HG03159 (cell line): ENCODE results near the gene ITPR2.
"Not testable (repeated sequence)": the region's sequence is repeated elsewhere in the genome, so short reads cannot be mapped to it uniquely, and the experiment has no call there.

Experiments
- ATAC-seq: cut with Tn5 transposase; IDR thresholded peaks from one replicate; pipeline ENCODE4 v1.9.1; 2021; ENCODE audit warnings: mild to moderate bottlenecking, moderate library complexity; ENCODE audit not compliant: unreplicated experiment

The ITPR2 gene

DNA sequence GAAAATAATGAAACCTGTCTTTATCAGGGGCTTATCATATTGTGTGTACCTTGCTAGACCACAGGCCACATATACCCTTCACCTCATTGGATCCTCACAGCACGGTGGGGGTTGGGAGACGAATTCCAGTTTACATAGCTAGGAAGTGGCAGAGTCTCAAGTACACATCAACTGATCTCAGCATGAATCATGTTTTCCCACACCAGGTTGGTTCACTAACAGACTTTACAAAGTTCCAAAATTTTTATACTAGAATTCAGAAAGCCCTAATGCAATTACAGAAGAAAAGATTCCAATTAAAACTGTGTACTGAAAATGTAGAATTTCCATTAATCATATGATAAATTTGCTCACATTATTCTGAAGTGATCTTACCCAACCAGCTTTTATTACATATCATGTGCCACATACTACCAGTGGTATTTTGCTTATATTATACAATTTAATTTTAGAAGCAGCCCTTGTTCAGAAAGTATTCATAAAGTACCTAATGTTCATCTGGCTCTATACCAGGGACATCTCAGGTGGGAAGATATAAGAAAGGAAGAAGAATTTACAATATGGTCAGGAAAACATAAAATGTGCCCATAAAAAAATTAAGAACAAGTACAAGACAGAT lies 196.2 kb downstream of the ITPR2 start:
- no peak for ATAC-seq

DNA sequence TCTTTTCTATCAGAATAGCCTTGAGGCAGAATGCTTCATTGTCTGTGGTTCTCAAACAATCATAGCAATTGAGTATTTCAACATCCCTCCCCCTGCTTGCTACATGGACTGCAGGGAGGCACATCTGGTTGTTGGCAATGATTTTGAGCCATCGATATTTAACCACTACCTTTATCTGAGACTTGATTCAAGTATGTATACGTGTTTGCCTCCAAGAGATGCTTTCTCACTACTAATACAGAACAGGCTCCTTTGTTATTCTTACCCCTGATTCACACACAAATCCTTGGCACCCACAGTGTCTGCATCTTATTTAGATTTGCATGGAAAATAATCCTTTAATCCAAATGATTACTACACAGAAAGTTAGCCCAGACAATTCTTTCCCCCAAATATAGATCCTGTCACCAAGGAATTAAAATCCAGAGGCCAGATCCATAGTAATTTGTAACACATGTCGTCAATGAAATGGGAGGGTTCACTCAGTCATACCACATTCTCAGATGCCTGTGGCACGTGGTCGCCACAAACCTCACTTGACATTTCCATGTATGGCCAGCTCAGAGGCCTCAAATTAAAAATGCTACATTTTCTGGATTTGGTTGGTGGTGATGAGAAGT lies 199.3 kb downstream of the ITPR2 start:
- ATAC-seq: no peak

DNA sequence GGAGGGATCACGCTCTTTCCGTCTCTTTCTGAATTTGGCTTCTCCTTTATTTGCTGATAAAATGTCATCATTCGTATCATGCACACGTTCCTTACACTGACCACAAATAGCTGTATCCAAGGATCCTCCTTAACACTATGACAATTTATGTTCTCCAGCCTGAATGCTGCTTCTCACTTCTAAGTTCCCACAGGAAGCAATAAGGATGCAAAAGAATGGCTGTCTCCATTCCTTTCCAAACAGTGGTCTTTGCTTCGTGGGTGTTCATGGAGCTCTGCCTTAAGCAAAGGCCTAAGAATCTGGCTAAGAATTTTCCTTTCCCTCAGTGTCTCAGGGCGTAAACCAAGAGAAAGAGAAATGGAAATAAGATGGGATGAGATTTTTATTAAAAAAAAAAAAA lies 200.2 kb downstream of the ITPR2 start:
- ATAC-seq: no peak

DNA sequence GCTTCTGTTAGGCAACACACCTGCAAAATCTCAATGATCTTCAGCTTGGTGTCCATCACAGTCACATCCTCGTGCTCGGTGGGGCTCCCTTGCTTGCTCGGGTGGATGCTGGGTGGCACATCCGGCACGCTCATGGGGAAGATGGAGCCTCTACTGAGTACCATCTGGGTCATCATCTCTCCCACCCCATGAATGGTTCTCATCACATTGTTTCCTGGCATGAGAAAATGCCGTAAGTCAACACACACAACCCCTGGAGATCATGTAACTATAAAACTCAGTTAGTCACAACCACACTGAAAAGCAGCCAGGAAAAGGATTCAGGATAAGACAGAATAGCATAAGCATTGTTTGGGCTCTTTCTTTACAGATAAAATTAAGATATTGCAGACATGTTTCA lies 201.1 kb downstream of the ITPR2 start:
- no peak for ATAC-seq

DNA sequence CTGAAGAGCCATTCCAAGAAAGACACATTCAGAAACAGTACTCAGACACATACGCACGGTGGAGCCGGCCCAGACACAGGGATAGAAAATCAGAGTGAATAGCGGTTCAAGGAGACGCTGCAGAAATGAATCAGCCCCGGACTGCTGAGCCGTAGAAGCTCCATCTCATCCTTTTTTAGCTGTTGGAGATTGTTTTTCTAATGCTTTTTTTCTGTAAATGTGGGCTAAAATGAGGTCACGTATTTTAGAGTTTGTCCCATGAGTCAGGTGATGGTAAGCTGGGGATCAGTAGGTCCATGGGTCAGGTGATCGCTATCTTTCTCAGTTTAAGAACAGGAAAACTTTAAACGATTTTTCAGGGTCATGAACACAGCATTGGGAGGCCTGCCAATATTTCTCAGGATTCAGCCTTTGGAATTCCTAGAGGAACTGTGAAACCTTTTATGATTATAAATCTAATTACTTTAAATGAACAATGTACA lies 202.4 kb downstream of the ITPR2 start:
- no peak for ATAC-seq

DNA sequence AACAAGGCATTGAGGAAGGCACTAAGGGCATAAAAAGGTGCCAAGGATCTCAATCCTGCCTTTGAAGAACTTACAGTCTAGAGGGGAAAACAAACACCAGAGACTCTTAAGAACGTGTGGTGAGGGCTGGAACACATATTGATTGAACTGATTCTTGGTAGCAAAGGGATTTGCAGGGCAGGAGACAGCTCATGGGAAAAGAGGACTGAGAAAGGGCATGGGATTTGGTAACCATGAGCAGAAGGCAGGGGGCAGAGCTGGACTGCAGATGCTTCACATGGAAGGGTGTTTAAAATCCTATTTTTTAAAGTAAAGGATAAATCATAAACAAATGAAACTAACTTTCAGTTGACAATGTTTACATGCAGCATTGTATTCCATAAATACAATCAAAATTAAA lies 203.1 kb downstream of the ITPR2 start:
- ATAC-seq: no peak

DNA sequence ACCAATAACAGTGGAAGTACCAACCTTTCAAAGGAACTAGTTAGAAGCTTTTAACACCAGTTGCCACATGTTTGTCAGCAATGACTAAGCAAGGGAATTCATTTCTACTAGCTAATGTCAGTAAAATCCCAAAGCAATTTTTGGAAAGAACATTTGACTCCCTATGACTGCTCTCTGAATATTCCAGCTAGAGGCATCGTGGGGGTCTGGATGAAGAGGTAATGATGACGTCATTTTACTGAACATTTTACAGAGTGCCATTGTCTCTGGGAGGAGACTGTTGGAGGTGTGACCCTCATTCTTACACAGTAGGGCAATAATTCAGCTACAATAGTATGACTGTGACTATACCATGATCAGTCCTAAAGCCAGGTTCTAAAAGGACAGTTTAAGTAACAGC lies 204.8 kb downstream of the ITPR2 start:
- no peak for ATAC-seq

DNA sequence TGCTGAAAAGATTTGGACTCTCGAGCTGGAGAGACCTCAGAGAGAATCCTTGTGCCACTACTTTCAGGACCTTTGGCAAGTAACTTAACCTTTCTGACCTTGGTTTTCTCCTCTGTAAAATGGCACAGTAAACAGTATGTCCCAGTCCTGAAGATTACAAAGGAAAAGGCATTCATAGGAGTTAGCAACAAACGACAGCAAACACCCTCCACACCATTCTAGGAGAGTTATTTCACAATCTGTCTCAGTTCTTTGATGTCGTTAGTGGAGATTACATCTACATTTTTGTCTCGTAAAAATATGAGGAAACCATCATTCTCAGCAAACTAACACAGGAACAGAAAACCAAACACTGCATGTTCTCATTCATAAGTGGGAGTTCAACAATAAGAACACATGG lies 205.7 kb downstream of the ITPR2 start:
- ATAC-seq: no peak

DNA sequence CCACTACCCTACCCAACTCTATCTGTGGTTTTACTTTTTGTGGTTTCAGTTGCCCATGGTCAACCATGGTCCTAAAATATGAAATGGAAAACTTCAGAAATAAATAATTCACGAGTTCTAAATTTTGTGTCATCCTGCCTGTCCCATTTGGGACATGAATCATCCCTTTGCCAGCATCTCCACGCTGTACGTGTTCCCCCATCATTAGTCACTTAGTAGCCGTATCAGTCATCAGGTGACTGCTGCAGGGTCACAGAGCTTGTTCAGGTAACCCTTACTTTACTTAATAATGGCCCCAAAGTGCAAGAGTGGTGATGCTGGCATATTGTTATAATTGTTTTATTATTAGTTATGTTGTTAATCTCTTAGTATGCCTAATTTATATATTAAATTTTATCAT lies 209.9 kb downstream of the ITPR2 start:
- ATAC-seq: no peak

DNA sequence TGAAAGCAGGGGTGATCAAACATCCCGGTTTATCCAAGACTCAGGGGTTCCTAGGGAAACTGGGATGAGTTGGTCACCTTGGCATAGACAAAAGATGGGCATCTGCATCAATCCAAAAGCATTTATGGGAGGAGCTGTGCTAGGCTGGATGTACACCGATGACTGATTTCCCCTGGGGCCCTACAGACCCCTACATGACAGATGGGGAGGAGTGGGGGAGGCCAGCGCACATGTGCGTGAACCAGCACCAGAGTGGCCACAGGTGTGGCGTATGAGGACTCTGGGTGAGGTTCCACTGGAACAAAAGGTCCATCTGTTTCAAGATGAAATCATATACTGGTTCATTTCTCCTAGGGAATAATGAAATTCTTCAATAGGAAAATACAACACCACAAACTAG lies 210.4 kb downstream of the ITPR2 start:
- ATAC-seq: no peak

DNA sequence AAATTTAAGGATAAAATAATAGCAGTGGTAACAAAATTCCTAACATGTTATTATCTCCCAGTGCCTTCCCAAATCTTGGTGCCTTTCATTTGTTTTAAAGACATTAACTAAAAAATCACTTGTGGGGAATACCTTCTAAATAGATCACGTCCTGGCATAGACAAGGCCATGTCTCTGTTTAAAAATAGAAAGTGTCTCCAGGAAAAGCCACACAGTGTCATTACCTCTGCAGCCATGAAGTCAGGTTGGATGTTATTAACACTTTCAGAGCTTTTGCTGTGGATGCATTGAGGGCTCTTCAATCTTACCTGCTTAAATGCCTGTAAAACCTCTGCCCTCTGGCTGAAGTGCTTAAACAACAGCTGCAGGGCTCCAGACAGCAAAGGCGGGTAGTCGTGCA lies 211.1 kb downstream of the ITPR2 start:
- no peak for ATAC-seq

DNA sequence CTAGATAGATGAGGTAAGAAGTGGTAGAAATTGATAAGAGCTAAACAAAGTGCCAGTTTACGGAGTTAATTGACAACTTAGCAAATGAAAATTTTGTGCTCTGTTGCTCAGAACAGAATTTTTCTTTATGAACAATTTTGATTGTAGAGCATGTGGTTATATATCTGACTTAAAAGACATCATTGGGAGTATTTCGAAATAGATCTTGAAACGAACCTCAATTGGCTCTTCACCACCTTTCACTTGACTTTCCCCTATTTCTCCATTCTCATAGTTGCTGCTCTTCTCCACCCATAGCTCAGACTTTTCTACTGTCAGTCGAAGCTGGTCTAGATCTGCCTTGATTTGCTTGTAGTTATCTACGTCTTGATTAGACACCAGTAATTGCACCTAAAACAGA lies 212.1 kb downstream of the ITPR2 start:
- ATAC-seq: no peak

DNA sequence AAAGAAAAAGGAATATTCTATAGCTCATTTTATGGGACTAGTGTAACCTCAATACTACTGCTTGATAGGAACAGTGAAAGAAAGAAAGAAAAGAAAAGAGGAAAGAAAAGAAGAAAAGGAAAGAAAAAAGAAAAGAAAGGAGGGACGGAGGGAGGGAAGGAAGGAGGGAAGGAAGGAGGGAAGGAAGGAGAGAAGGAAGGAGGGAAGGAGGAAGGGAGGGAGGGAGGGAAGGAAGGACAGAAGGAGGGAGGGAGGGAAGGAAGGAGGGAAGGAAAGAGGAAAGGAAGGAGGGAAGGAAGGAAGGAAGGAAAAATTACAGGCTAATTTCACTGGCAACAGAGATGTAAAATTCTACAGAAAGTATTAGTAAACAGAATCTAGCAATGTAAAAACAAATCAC lies 215.5 kb downstream of the ITPR2 start:
- ATAC-seq: no peak

DNA sequence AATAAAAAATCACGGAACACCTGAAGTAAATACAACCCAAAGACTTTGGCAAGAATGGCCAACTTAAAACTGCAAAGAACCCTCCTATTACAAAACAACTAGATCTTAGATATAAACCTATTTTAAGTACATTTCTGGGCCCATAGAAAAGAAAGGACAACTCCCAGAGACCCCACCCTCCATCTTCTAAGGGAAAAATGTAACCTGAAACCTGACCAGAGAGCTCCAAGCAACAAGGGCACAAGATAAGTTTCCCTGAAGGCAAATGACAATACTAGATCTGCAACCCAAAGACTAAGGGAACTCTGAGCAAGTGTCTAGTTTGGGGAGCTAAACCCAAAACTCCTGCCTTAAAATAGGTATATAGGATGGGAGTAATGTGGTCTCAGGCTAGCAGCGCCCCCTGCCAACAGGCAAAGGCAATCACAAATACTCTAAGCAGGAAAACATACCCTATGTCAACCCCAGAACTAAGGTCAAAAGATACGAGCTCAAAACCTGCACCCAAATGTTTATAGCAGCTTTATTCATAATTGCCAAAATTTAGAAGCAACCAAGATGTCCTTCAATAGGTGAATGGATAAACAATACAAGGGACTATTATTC lies 218.9 kb downstream of the ITPR2 start:
- ATAC-seq: no peak

DNA sequence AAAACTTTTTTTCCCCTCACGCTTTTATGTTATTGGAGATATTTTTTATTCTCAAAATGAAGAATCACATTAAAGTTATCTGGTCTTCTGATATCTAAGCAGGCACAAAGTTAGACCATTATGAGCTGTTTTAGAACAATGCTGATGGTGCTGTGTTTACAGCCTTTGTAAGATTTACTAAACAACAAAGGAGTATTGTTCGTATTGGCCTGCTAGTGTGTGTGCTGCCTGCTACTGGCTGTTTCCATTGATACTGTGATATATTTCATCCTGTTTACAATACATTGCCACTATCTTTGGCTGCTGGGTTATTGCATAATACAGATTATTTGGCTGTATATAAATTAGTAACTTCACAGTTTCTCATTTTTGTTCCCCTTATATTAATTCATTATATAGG lies 220.8 kb downstream of the ITPR2 start:
- no peak for ATAC-seq

DNA sequence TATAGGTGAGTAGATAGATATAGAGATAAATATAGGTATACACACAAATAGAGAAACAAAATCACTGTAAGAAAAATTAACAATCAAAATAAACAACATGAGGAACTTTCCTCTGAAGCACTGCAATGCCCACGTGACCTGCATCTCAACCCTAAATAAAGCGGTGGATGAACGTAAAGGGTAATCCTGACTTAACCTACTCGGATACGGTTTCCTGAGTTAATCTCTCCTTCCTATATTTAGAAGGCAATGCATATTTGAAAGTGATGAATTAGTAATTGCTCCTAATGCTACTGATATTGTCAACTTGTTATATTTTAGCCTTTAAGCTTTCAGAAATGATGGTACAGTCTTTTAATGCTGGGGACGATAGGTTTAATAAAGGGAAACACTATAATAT lies 221.4 kb downstream of the ITPR2 start:
- ATAC-seq: no peak

DNA sequence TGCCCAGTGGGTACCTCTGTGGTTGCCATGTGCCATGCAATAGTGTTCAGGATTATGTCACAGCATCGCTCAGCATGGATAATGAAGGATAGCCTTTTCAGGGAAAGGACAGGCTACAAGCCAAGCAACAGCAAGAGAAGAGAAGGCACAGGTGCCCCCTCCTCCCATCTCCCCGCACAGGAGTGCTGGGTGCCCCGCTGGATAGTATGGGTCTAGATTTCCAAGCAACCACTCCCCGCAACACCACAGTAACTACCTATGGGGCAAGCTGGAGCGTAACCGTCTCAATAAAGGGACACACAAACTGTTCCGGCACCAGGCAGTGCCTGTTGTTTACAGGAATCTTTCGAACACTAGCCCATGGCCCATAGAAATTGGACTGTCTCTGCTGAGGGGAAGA lies 222.2 kb downstream of the ITPR2 start:
- ATAC-seq: no peak

DNA sequence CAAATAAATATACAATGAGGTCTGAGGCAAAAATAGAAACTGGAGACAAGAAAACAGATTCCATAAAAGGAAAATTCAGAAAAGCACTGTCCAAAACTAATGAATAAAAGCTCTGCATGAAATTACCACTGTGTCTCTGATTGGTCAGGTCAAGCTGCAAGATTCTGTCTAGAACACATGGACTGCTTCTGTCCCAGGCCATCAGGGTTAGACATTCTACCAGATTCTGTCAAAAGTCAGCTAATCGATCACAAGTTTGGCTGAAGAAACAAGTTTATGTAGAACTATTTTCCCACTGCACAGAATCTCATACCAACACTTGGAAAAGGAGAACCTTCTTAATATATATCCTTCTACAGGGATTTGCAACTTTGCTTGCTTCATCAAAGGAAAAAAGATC lies 223.0 kb downstream of the ITPR2 start:
- no peak for ATAC-seq

DNA sequence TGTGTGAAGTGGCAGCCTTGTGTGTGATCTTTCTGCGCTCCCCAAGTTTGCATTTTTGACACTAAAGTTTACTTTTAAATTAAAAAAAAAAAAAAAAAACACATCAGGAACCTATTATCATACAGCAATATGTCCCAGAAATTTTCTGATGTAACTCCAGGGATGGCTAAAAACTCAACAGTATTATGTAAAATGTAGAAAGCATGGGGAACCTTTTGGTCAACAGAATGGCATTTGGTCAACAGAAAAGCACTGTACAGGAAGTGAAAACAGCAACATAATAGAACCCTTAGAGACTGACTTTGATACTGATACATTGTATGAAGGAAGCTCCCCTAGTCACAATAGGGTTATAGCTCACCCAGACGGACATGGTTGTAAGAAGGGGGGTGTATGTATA lies 224.3 kb downstream of the ITPR2 start:
- no peak for ATAC-seq

DNA sequence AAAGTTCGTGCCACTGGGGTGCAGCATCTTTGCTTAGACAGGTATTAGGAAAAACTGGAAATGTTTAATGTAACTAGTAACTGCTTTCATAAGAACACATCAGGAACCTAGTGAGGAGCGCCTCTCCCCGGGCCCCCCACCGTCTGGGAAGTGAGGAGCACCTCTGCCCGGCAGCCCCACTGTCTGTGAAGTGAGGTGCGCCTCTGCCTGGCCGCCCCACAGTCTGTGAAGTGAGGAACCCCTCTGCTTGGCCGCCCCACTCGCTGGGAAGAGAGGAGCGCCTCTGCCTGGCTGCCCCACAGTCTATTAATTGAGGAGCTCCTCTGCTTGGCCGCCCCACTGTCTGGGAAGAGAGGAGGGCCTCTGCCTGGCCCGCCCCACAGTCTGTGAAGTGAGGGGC lies 224.7 kb downstream of the ITPR2 start:
- no peak for ATAC-seq

DNA sequence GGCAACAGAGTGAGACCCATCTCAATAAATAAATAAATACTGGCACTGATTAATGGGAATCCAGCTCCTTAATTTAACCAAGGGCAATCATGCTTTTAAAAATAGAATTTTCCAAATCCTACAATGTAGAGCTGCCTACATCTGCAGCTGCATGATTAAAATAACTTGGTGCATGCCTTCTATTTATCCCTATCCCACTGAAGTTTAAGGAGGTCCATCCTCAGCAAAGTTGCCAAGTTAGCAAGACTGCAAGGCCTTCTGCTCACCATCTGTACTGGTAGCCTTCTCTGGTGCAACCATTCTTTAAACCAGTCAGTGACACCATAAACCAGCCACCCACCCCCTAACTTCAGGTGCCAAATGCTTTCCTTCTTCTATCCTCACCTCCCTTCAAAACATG lies 226.1 kb downstream of the ITPR2 start:
- no peak for ATAC-seq

DNA sequence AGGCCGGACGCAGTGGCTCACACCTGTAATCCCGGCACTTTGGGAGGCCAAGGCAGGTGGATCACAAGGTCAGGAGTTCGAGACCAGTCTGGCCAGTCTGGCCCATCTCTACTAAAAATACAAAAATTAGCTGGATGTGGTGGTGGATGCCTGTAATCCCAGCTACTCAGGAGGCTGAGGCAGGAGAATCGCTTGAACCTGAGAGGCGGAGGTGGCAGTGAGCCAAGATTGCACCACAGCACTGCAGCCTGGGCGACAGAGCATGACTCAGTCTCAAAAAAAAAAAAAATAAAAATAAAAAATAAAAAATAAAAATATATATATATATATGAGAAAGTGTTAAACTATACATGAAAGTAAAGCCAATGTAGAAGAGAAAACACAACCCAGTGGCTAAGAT lies 228.2 kb downstream of the ITPR2 start:
- ATAC-seq: not testable (repeated sequence)
